ENCODE data around the gene IFRD2. TPM values are rescaled to one million over a fixed set of nuclear protein-coding genes. Genes with fewer than 3 reads are reported as not detected.

The IFRD2 gene
- total and polyA plus RNA-seq, 2 of the 8 experiments (the other 6 are each of a cell fraction or from before 2014, with no cell fraction given) = 76.7 to 88.8 TPM

DNA sequence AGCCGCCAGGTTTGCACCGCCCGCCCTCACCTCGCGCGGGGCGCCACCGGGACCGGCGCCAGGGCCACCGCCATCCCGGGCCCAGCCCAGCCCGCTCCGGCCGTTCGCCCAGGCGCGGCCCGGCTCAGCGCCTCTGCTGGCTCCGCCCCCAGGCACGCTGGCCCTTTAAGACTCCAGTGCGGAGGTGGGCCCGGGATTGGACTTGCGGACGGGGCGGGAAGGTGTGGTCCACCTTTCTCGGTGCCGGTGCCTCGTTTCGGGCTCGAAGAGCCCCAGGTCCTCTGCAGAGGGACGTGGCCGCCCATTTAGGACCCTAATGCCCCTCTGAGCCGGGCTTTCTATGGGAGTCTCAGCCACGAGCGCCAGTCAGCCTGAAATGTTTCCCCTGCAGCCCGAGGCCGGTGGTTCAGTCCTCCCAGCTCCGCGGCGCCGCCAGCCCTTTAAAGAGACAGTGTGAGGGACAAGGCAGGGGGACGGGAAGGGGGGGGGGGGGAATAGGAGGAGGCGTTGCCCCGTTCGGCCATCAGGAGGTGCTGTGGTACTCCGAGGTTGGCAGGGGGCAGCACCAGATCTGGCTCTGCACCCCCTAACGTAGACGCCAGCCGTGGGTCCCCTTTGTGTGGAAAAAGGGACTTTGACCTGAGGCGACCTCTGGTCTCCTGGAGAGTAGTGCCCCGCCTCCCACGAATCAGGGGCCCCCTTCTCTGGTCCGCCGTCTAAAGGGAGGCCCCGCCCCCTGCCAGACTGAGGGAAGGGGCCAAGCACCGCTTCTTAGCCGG is 29.3 kb upstream of the IFRD2 start (continued):
- TF ChIP-seq EP300 (IDR thresholded peaks at IDR 0.05; ENCODE audit: borderline replicate concordance in 1 of 2, low read depth in 2 of 2, low read length in 2 of 2) (peak in 1 of 2 experiments; percentile 97; a peak in 2 of 3 replicates), EZH2 (IDR thresholded peaks at IDR 0.05; ENCODE audit: low read depth, low read length, severe bottlenecking) (no peak), CTBP2 (IDR thresholded peaks at IDR 0.05; ENCODE audit: borderline replicate concordance, insufficient read depth, insufficient read length, low read length) (no peak), SUZ12 (IDR thresholded peaks at IDR 0.05; ENCODE audit: low read length) (no peak), KDM4A (IDR thresholded peaks at IDR 0.05; ENCODE audit: low read depth, low read length, severe bottlenecking) (peak; percentile 11), CREB1 (IDR thresholded peaks at IDR 0.05) (no peak), SP2 (IDR thresholded peaks at IDR 0.05; ENCODE audit: low read length) (no peak), RNF2 (IDR thresholded peaks at IDR 0.05; ENCODE audit: borderline replicate concordance, low read depth, low read length, missing control alignments, poor library complexity, severe bottlenecking) (no peak), TCF12 (IDR thresholded peaks at IDR 0.05; ENCODE audit: low read depth, low read length) (no peak), CHD1 (IDR thresholded peaks at IDR 0.05; ENCODE audit: low read depth, low read length) (peak; percentile 94), BACH1 (IDR thresholded peaks at IDR 0.05; ENCODE audit: low read length) (0 out of 2 replicates have a peak, but pooled peaks have one; percentile 14), HDAC6 (IDR thresholded peaks at IDR 0.05; ENCODE audit: low read depth, low read length) (no peak), CHD2 (IDR thresholded peaks at IDR 0.05; ENCODE audit: low read length) (no peak), HDAC2 (IDR thresholded peaks at IDR 0.05; ENCODE audit: borderline replicate concordance in 1 of 2, low read depth in 2 of 2, low read length in 2 of 2) (0 out of 4 replicates have a peak, but pooled peaks of 1 of the 2 experiments have one; percentile 50), POLR2AphosphoS5 (IDR thresholded peaks at IDR 0.05; ENCODE audit: low read depth, low read length) (peak; percentile 89), GABPA (IDR thresholded peaks at IDR 0.05; ENCODE audit: borderline replicate concordance, insufficient read depth, low read length) (peak; percentile 23; the same call in 1 of the 2 replicates), CEBPB (IDR thresholded peaks at IDR 0.05; ENCODE audit: low read depth, low read length) (no peak), TEAD4 (IDR thresholded peaks at IDR 0.05; ENCODE audit: low read depth, low read length) (no peak), BCL11A (IDR thresholded peaks at IDR 0.05; ENCODE audit: low read depth in 2 of 2, low read length in 2 of 2) (no peak), SAP30 (IDR thresholded peaks at IDR 0.05; ENCODE audit: insufficient read depth, insufficient replicate concordance, low read length) (no peak), BRCA1 (IDR thresholded peaks at IDR 0.05; ENCODE audit: low read depth, low read length) (no peak)
- TF ChIP-seq, protein P1, sequence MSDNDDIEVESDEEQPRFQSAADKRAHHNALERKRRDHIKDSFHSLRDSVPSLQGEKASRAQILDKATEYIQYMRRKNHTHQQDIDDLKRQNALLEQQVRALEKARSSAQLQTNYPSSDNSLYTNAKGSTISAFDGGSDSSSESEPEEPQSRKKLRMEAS (IDR thresholded peaks at IDR 0.05) = peak; percentile 41
- TF ChIP-seq, protein P2, sequence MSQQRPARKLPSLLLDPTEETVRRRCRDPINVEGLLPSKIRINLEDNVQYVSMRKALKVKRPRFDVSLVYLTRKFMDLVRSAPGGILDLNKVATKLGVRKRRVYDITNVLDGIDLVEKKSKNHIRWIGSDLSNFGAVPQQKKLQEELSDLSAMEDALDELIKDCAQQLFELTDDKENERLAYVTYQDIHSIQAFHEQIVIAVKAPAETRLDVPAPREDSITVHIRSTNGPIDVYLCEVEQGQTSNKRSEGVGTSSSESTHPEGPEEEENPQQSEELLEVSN (IDR thresholded peaks at IDR 0.05) = peak; percentile 41

Measured in H1 (cell line).